Measurements from ENCODE around the gene STX5.
"Not testable (repeated sequence)": the region's sequence is repeated elsewhere in the genome, so short reads cannot be mapped to it uniquely, and the experiment has no call there.

DNA sequence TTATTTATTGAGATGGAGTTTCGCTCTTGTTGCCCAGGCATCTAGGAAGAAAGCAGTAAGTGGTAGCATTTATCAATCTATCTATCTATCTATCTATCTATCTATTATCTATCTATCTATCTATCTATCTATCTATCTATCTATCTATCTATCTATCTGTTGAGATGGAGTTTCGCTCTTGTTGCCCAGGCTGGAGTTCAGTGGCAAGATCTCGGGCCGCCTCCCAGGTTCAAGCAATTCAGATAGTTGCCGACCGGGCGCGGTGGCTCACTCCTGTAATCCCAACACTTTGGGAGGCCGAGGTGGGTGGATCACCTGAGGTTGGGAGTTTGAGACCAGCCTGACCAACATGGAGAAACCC lies 71.0 kb downstream of the STX5 start:
- TF ChIP-seq CTCF, POLR2A (IDR thresholded peaks at IDR 0.05): not testable (repeated sequence)
